Measurements from ENCODE around the gene PCDHGA1. TPM values are rescaled to one million over a fixed set of nuclear protein-coding genes. Genes with fewer than 3 reads are reported as not detected.

The PCDHGA1 gene
- total RNA-seq, 1 donor from 2014 or later = 0.47 TPM

DNA sequence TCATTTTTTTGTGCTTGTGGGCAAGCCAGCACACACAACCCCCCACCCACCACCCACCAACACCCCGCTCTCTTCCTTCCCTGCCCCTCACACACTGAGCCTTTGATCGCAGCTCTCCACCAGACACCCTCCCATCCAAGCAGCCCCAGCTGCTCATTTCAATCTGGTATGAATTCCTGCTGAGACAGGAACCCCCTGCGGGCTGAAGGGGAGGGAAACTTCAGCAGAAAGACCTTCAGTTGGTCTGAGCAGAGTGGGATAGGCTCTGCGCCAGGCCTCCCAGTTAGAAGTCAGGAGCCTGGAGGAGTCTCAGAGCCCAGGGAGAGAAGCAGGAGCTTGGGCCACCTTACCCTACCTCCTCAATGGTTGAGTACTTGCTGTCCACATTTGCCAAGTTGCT is 165.7 kb downstream of the PCDHGA1 start:
- TF ChIP-seq, protein P1, sequence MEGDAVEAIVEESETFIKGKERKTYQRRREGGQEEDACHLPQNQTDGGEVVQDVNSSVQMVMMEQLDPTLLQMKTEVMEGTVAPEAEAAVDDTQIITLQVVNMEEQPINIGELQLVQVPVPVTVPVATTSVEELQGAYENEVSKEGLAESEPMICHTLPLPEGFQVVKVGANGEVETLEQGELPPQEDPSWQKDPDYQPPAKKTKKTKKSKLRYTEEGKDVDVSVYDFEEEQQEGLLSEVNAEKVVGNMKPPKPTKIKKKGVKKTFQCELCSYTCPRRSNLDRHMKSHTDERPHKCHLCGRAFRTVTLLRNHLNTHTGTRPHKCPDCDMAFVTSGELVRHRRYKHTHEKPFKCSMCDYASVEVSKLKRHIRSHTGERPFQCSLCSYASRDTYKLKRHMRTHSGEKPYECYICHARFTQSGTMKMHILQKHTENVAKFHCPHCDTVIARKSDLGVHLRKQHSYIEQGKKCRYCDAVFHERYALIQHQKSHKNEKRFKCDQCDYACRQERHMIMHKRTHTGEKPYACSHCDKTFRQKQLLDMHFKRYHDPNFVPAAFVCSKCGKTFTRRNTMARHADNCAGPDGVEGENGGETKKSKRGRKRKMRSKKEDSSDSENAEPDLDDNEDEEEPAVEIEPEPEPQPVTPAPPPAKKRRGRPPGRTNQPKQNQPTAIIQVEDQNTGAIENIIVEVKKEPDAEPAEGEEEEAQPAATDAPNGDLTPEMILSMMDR (IDR thresholded peaks at IDR 0.05; ENCODE audit: unreplicated experiment) = no peak
- DNase-seq (ENCODE audit: low spot score in 2 of 2, unreplicated experiment in 2 of 2) = peak in 1 of 2 experiments; percentile 61
- peaks cover 25% of the 10 kb centered on the region for H3K4me1 Mint-ChIP-seq

DNA sequence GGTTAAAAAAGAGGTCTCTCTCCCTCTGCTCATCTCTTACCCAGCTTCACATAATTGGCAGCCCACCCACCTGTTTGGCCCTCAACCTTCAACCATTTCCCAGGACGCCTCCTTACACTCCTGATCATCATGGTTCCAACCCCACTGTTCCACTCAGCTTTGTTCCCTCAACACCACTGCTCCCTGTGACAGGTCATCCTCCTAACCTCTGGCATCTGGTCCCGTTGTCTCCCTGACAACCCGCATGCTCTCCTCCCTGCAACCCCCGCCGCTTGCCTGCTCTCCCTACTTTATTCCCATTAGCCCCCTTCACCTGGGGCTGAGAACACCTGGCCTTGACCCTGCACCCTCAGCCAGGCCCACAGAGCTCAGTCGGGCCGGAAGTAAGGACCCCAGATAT is 171.4 kb downstream of the PCDHGA1 start:
- Mint-ChIP-seq H3K4me1 (peaks cover 5% of the 10 kb centered on the region), H3K27me3 (ENCODE audit: low read depth) (no peaks in the 10 kb centered on the region), H3K27ac (no peak overlapping the region), H3K9me3 (no peaks in the 10 kb centered on the region), H3K4me3 (no peak overlapping the region), H3K36me3 (peaks cover 16% of the 10 kb centered on the region)
- TF ChIP-seq, protein P1 (IDR thresholded peaks at IDR 0.05; ENCODE audit: unreplicated experiment) = no peak
- no peak for DNase-seq (ENCODE audit: low spot score in 2 of 2, unreplicated experiment in 2 of 2)

More for the DNA sequence above, 165.7 kb downstream of the PCDHGA1 start:
- Mint-ChIP-seq H3K27me3 (ENCODE audit: low read depth) (no peaks in the 10 kb centered on the region), H3K9me3 (no peaks in the 10 kb centered on the region), H3K36me3 (peaks cover 16% of the 10 kb centered on the region), H3K27ac (peak overlapping the region; percentile 84), H3K4me3 (peak overlapping the region; percentile 32)

DNA sequence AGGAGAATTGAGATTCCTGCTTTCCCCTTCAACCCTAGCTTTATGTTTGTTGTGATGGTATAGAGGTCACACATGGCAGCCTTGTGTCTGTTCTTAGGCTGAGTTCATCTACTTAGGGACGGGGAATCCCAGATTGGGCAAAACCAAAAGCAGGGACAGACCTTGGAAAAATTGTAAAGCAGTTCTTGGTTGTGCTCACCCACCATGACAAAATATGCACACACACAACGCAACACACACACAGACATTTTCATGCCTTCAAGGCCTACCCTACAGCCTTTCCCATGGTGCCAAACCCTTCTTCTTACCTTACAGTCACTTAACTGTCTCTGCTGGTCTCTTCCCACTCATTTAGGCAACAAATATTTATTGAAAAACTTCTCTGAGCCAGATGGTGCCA is 173.4 kb downstream of the PCDHGA1 start:
- no peak overlapping the region for H3K4me3 Mint-ChIP-seq
- TF ChIP-seq, protein P1 (IDR thresholded peaks at IDR 0.05; ENCODE audit: unreplicated experiment) = no peak
- DNase-seq (ENCODE audit: low spot score in 2 of 2, unreplicated experiment in 2 of 2) = no peak
- no peaks in the 10 kb centered on the region for H3K9me3 Mint-ChIP-seq
- H3K4me1 Mint-ChIP-seq = peaks cover 23% of the 10 kb centered on the region
- no peaks in the 10 kb centered on the region for H3K27me3 Mint-ChIP-seq (ENCODE audit: low read depth)
- H3K27ac Mint-ChIP-seq = peak overlapping the region; percentile 8
- peaks cover 9% of the 10 kb centered on the region for H3K36me3 Mint-ChIP-seq

DNA sequence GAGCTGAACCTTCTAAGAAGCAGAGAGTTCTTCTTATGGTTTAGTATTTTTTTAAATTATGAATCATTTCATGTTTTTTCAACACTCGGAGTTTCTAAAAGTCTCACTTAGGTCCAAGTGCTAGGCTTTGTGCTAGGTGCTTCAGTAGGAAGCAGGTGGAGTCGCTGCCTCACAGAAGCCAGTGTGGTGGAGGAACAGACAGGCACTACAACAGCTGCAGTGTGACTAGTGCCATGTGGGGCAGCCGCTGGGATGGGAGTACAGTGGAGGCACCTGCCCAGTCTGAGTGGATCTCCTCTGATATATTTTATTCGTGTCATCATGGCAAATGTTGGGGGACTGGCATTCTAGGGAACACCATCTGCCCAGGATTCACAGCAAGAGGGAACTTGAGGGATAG is 173.9 kb downstream of the PCDHGA1 start:
- no peak for DNase-seq (ENCODE audit: low spot score in 2 of 2, unreplicated experiment in 2 of 2)
- Mint-ChIP-seq H3K4me1 (peaks cover 29% of the 10 kb centered on the region), H3K9me3 (no peaks in the 10 kb centered on the region), H3K27ac (no peak overlapping the region), H3K4me3 (no peak overlapping the region), H3K36me3 (peaks cover 6% of the 10 kb centered on the region), H3K27me3 (ENCODE audit: low read depth) (no peaks in the 10 kb centered on the region)
- TF ChIP-seq, protein P1 (IDR thresholded peaks at IDR 0.05; ENCODE audit: unreplicated experiment) = no peak

DNA sequence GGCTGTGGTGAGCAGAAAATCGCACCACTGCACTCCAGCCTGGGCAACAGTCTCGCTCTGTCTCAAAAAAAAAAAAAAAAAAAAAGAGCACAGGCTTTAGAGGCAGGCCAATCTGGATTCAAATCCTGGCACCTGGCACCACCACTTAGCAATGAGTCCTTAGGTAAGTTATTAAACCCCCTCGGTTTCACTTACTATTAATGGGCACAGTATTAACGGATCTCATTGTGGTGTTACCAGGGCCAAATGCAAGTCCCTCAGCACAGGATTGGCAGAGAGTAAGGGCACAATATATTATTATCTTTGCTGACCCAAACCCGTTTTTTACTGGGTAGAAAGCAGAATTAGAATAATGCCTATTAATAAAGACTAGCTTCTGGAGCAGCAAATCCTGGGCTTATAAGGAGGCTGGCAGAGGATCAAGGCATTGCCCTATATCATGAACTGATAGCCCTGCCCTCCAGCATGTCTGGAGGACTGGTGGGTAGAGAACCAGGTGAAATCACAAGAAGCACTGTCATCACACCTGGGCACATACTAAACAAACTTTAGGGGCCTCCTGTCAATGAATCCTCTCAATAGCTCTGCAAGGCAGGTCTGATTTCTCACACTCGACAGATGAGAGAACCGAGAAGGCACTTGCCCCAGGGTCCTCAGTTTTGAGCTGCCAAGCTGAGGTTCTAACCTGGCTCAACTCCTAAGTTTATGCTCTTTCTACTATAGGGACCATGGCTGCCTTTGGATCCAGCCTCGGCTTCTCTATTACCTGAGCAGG is 176.3 kb downstream of the PCDHGA1 start:
- H3K4me3 Mint-ChIP-seq = no peak overlapping the region
- DNase-seq (ENCODE audit: low spot score in 2 of 2, unreplicated experiment in 2 of 2) = no peak
- no peaks in the 10 kb centered on the region for H3K9me3 Mint-ChIP-seq
- TF ChIP-seq, protein P1 (IDR thresholded peaks at IDR 0.05; ENCODE audit: unreplicated experiment) = no peak
- peaks cover 7% of the 10 kb centered on the region for H3K36me3 Mint-ChIP-seq
- no peaks in the 10 kb centered on the region for H3K27me3 Mint-ChIP-seq (ENCODE audit: low read depth)
- peak overlapping the region; percentile 98 for H3K27ac Mint-ChIP-seq
- peaks cover 35% of the 10 kb centered on the region for H3K4me1 Mint-ChIP-seq

Data from mesothelial cell of epicardium (in vitro differentiated cells).